ENCODE data around the gene CYP4B1. TPM values are rescaled to one million over a fixed set of nuclear protein-coding genes. Genes with fewer than 3 reads are reported as not detected.
A peak's percentile ranks its signal among the peaks of the same experiment; 100 is the strongest.
"Not testable (repeated sequence)": the region's sequence is repeated elsewhere in the genome, so short reads cannot be mapped to it uniquely, and the experiment has no call there.

Gene CYP4B1
- total RNA-seq, 1 experiment from 2014 or later = not detected

- TF ChIP-seq, protein P1, sequence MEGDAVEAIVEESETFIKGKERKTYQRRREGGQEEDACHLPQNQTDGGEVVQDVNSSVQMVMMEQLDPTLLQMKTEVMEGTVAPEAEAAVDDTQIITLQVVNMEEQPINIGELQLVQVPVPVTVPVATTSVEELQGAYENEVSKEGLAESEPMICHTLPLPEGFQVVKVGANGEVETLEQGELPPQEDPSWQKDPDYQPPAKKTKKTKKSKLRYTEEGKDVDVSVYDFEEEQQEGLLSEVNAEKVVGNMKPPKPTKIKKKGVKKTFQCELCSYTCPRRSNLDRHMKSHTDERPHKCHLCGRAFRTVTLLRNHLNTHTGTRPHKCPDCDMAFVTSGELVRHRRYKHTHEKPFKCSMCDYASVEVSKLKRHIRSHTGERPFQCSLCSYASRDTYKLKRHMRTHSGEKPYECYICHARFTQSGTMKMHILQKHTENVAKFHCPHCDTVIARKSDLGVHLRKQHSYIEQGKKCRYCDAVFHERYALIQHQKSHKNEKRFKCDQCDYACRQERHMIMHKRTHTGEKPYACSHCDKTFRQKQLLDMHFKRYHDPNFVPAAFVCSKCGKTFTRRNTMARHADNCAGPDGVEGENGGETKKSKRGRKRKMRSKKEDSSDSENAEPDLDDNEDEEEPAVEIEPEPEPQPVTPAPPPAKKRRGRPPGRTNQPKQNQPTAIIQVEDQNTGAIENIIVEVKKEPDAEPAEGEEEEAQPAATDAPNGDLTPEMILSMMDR (IDR thresholded peaks at IDR 0.05; ENCODE audit: insufficient read depth in 1 of 2, low read depth in 1 of 2, low read length in 1 of 2, severe bottlenecking in 1 of 2, unreplicated experiment in 1 of 2) = no peak
- peaks cover 7% of the 10 kb centered on the region; the same call in 1 of the 2 replicates for H3K9me3 ChIP-seq
- no peak overlapping the region for H3K27ac Mint-ChIP-seq (ENCODE audit: unreplicated experiment)
- H3K27me3 Mint-ChIP-seq (ENCODE audit: insufficient read depth, unreplicated experiment) = no peaks in the 10 kb centered on the region
- DNase-seq = no peak
- ChIA-PET CTCF (no interaction called here), POLR2A (no interaction called here)
- no peaks in the 10 kb centered on the region for H3K36me3 ChIP-seq (ENCODE audit: control insufficient read depth, insufficient read depth, low read length)
- intact Hi-C loops (cut with micrococcal nuclease; ENCODE audit: unreplicated experiment) = no loop called here
- H3K27me3 ChIP-seq (replicated peaks; ENCODE audit: control insufficient read depth, insufficient read depth, low read length) = no peaks in the 10 kb centered on the region
- H3K4me3 Mint-ChIP-seq (ENCODE audit: unreplicated experiment) = no peak overlapping the region
- H3K9me3 Mint-ChIP-seq (ENCODE audit: unreplicated experiment) = peaks cover 16% of the 10 kb centered on the region
- H3K4me1 ChIP-seq = no peaks in the 10 kb centered on the region
- H3K36me3 Mint-ChIP-seq (ENCODE audit: insufficient read depth, unreplicated experiment) = no peaks in the 10 kb centered on the region
- no peaks in the 10 kb centered on the region for H3K4me1 Mint-ChIP-seq (ENCODE audit: low read depth, unreplicated experiment)
- no TSS peak for BruUV-seq (replicated peaks)
- H3K4me3 ChIP-seq (ENCODE audit: low read depth, low read length) = no peak overlapping the region
Observed at GRCh38 chr1:46772571-46772970, 26.3 kb upstream of the CYP4B1 start.

- Mint-ChIP-seq H3K27ac (ENCODE audit: unreplicated experiment) (no peak overlapping the region), H3K9me3 (ENCODE audit: unreplicated experiment) (peaks cover 16% of the 10 kb centered on the region), H3K4me3 (ENCODE audit: unreplicated experiment) (no peak overlapping the region), H3K4me1 (ENCODE audit: low read depth, unreplicated experiment) (no peaks in the 10 kb centered on the region), H3K36me3 (ENCODE audit: insufficient read depth, unreplicated experiment) (no peaks in the 10 kb centered on the region), H3K27me3 (ENCODE audit: insufficient read depth, unreplicated experiment) (no peaks in the 10 kb centered on the region)
- intact Hi-C loops (cut with micrococcal nuclease; ENCODE audit: unreplicated experiment) = no loop called here
- H3K27me3 ChIP-seq (replicated peaks; ENCODE audit: control insufficient read depth, insufficient read depth, low read length) = no peaks in the 10 kb centered on the region
- no peak for DNase-seq
- H3K4me3 ChIP-seq (ENCODE audit: low read depth, low read length) = no peak overlapping the region
- CTCF ChIA-PET = no interaction called here
- BruUV-seq (replicated peaks) = no TSS peak
- peaks cover 7% of the 10 kb centered on the region; the same call in 1 of the 2 replicates for H3K9me3 ChIP-seq
- H3K4me1 ChIP-seq = no peaks in the 10 kb centered on the region
- TF ChIP-seq, protein P1 (IDR thresholded peaks at IDR 0.05; ENCODE audit: insufficient read depth in 1 of 2, low read depth in 1 of 2, low read length in 1 of 2, severe bottlenecking in 1 of 2, unreplicated experiment in 1 of 2) = no peak
- POLR2A ChIA-PET = no interaction called here
- no peaks in the 10 kb centered on the region for H3K36me3 ChIP-seq (ENCODE audit: control insufficient read depth, insufficient read depth, low read length)
Observed at GRCh38 chr1:46774297-46774696, 24.5 kb upstream of the CYP4B1 start.

DNA sequence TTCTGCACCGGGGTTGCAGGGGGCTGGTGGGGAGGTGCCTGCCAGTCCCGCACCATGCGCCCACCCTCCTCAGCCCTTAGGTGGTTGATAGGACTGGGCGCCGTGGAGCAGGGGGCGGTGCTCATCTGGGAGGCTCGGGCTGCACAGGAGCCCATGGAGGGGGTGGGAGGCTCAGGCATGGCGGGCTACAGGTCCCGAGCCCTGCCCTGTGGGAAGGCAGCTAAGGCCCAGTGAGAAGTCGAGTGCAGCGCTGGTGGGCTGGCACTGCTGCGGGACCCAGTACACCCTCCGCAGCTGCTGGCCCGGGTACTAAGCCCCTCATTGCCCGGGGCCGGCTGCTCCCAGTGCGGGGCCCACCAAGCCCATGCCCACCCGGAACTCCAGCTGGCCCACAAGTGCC, 20.4 kb upstream of the CYP4B1 start:
- H3K36me3 ChIP-seq (ENCODE audit: control insufficient read depth, insufficient read depth, low read length); H3K27ac Mint-ChIP-seq (ENCODE audit: unreplicated experiment); intact Hi-C loops (cut with micrococcal nuclease; ENCODE audit: unreplicated experiment); H3K4me3 ChIP-seq (ENCODE audit: low read depth, low read length); POLR2A ChIA-PET; CTCF ChIA-PET; H3K9me3 ChIP-seq; H3K27me3 Mint-ChIP-seq (ENCODE audit: insufficient read depth, unreplicated experiment); H3K4me1 Mint-ChIP-seq (ENCODE audit: low read depth, unreplicated experiment); H3K4me1 ChIP-seq; H3K36me3 Mint-ChIP-seq (ENCODE audit: insufficient read depth, unreplicated experiment); H3K4me3 Mint-ChIP-seq (ENCODE audit: unreplicated experiment); H3K27me3 ChIP-seq (replicated peaks; ENCODE audit: control insufficient read depth, insufficient read depth, low read length); DNase-seq; BruUV-seq (replicated peaks): not testable (repeated sequence)
- H3K9me3 Mint-ChIP-seq (ENCODE audit: unreplicated experiment) = peaks cover 27% of the 10 kb centered on the region

- H3K27me3 ChIP-seq (replicated peaks; ENCODE audit: control insufficient read depth, insufficient read depth, low read length) = no peaks in the 10 kb centered on the region
- TF ChIP-seq, protein P1 (IDR thresholded peaks at IDR 0.05; ENCODE audit: insufficient read depth in 1 of 2, low read depth in 1 of 2, low read length in 1 of 2, severe bottlenecking in 1 of 2, unreplicated experiment in 1 of 2) = no peak
- CTCF ChIA-PET = no interaction called here
- Mint-ChIP-seq H3K36me3 (ENCODE audit: insufficient read depth, unreplicated experiment) (no peaks in the 10 kb centered on the region), H3K27me3 (ENCODE audit: insufficient read depth, unreplicated experiment) (no peaks in the 10 kb centered on the region), H3K4me1 (ENCODE audit: low read depth, unreplicated experiment) (peaks cover 15% of the 10 kb centered on the region), H3K27ac (ENCODE audit: unreplicated experiment) (no peak overlapping the region), H3K4me3 (ENCODE audit: unreplicated experiment) (no peak overlapping the region), H3K9me3 (ENCODE audit: unreplicated experiment) (peaks cover 40% of the 10 kb centered on the region)
- BruUV-seq (replicated peaks) = no TSS peak
- H3K4me1 ChIP-seq = peaks cover 17% of the 10 kb centered on the region
- no peaks in the 10 kb centered on the region for H3K36me3 ChIP-seq (ENCODE audit: control insufficient read depth, insufficient read depth, low read length)
- H3K9me3 ChIP-seq = peaks cover 27% of the 10 kb centered on the region
- intact Hi-C loops (cut with micrococcal nuclease; ENCODE audit: unreplicated experiment) = no loop called here
- no peak for DNase-seq
- no peak overlapping the region for H3K4me3 ChIP-seq (ENCODE audit: low read depth, low read length)
- POLR2A ChIA-PET = no interaction called here
Observed at GRCh38 chr1:46784666-46785065, 14.2 kb upstream of the CYP4B1 start.

GRCh38 chr1:46788634-46789033, 10.2 kb upstream of the CYP4B1 start:
- not testable (repeated sequence) for BruUV-seq (replicated peaks)
- peaks cover 11% of the 10 kb centered on the region for H3K9me3 Mint-ChIP-seq (ENCODE audit: unreplicated experiment)

More at GRCh38 chr1:46788634-46789033, 10.2 kb upstream of the CYP4B1 start:
- H3K4me1 ChIP-seq = peaks cover 25% of the 10 kb centered on the region
- H3K4me3 Mint-ChIP-seq (ENCODE audit: unreplicated experiment); H3K36me3 Mint-ChIP-seq (ENCODE audit: insufficient read depth, unreplicated experiment); POLR2A ChIA-PET; CTCF ChIA-PET; H3K27me3 ChIP-seq (replicated peaks; ENCODE audit: control insufficient read depth, insufficient read depth, low read length); H3K4me3 ChIP-seq (ENCODE audit: low read depth, low read length); H3K27me3 Mint-ChIP-seq (ENCODE audit: insufficient read depth, unreplicated experiment); H3K36me3 ChIP-seq (ENCODE audit: control insufficient read depth, insufficient read depth, low read length); intact Hi-C loops (cut with micrococcal nuclease; ENCODE audit: unreplicated experiment): not testable (repeated sequence)
- H3K27ac Mint-ChIP-seq (ENCODE audit: unreplicated experiment) = peak overlapping the region; percentile 70
- peaks cover 18% of the 10 kb centered on the region for H3K4me1 Mint-ChIP-seq (ENCODE audit: low read depth, unreplicated experiment)
- H3K9me3 ChIP-seq = peaks cover 26% of the 10 kb centered on the region
- peak; percentile 64 to 84 for DNase-seq
